ENCODE results near the gene PMP22. TPM values are rescaled to one million over a fixed set of nuclear protein-coding genes. Genes with fewer than 3 reads are reported as not detected.
A peak's percentile ranks its signal among the peaks of the same experiment; 100 is the strongest.

The PMP22 gene
- total and polyA plus RNA-seq, 4 donors, result 78.1 to 168 (median 138) TPM

GRCh38 chr17:15257258-15257788, 7.8 kb downstream of the PMP22 start:
- peak overlapping the region; percentile 34 to 66 for H3K27ac ChIP-seq (ENCODE audit: low read depth in 1 of 2, low read length in 1 of 2)
- no peak overlapping the region for H3K4me3 ChIP-seq
- peak; percentile 74 for TF ChIP-seq CTCF (IDR thresholded peaks at IDR 0.05; ENCODE audit: control extremely low read depth, extremely low read depth)
- no peaks in the 10 kb centered on the region for H3K27me3 ChIP-seq (ENCODE audit: control insufficient read depth in 3 of 3, insufficient read depth in 3 of 3, low read length in 2 of 3)
- H3K36me3 ChIP-seq (ENCODE audit: control insufficient read depth in 4 of 4, insufficient read depth in 4 of 4, low read length in 4 of 4), result peaks cover 17 to 57% (median 39%) of the 10 kb centered on the region in 4 donors
- peak; percentile 36 for ATAC-seq (ENCODE audit: insufficient read depth, low FRiP score)
- H3K9ac ChIP-seq (ENCODE audit: insufficient read depth in 1 of 2, low read length in 2 of 2), result no peak overlapping the region
- WGBS, 2 donors, result 0 to 1% methylated on average over 17 of the region's 17 CpGs
- peaks cover 4 to 36% (median 15%) of the 10 kb centered on the region in 5 donors for H3K4me1 ChIP-seq (ENCODE audit: control insufficient read depth in 5 of 5, insufficient read depth in 5 of 5, low read length in 5 of 5)
- DNase-seq, result peak; percentile 85 to 92 (median 89)
- H3K9me3 ChIP-seq (ENCODE audit: control insufficient read depth in 4 of 4, insufficient read depth in 3 of 4, low read length in 3 of 4), result no peaks in the 10 kb centered on the region

- H3K9ac ChIP-seq (ENCODE audit: insufficient read depth in 1 of 2, low read length in 2 of 2), result no peak overlapping the region
- peak overlapping the region in 1 of 2 donors; percentile 56 for H3K27ac ChIP-seq (ENCODE audit: low read depth in 1 of 2, low read length in 1 of 2)
- TF ChIP-seq CTCF (IDR thresholded peaks at IDR 0.05; ENCODE audit: control extremely low read depth, extremely low read depth), result no peak
- H3K4me3 ChIP-seq, result no peak overlapping the region
- DNase-seq (no peak), ATAC-seq (ENCODE audit: insufficient read depth, low FRiP score) (no peak)
- no peaks in the 10 kb centered on the region for H3K9me3 ChIP-seq (ENCODE audit: control insufficient read depth in 4 of 4, insufficient read depth in 3 of 4, low read length in 3 of 4)
- H3K36me3 ChIP-seq (ENCODE audit: control insufficient read depth in 4 of 4, insufficient read depth in 4 of 4, low read length in 4 of 4), result peaks cover 22 to 63% (median 42%) of the 10 kb centered on the region in 4 donors
- H3K4me1 ChIP-seq (ENCODE audit: control insufficient read depth in 5 of 5, insufficient read depth in 5 of 5, low read length in 5 of 5), result peaks cover 4 to 36% (median 18%) of the 10 kb centered on the region in 5 donors
- H3K27me3 ChIP-seq (ENCODE audit: control insufficient read depth in 3 of 3, insufficient read depth in 3 of 3, low read length in 2 of 3), result no peaks in the 10 kb centered on the region
- 44 to 45% methylated on average over 7 of the region's 7 CpGs for WGBS, 2 donors
Observed at GRCh38 chr17:15256689-15257088, 8.4 kb downstream of the PMP22 start.

- Histone ChIP-seq H3K36me3 (ENCODE audit: control insufficient read depth in 4 of 4, insufficient read depth in 4 of 4, low read length in 4 of 4) (peaks cover 24 to 71% (median 43%) of the 10 kb centered on the region in 4 donors), H3K9ac (ENCODE audit: insufficient read depth in 1 of 2, low read length in 2 of 2) (no peak overlapping the region), H3K27me3 (ENCODE audit: control insufficient read depth in 3 of 3, insufficient read depth in 3 of 3, low read length in 2 of 3) (no peaks in the 10 kb centered on the region), H3K4me1 (ENCODE audit: control insufficient read depth in 5 of 5, insufficient read depth in 5 of 5, low read length in 5 of 5) (peaks cover 4 to 36% (median 18%) of the 10 kb centered on the region in 5 donors), H3K4me3 (no peak overlapping the region), H3K9me3 (ENCODE audit: control insufficient read depth in 4 of 4, insufficient read depth in 3 of 4, low read length in 3 of 4) (no peaks in the 10 kb centered on the region), H3K27ac (ENCODE audit: low read depth in 1 of 2, low read length in 1 of 2) (peak overlapping the region; percentile 13 to 57)
- ATAC-seq (ENCODE audit: insufficient read depth, low FRiP score) (no peak), DNase-seq (no peak)
- 79 to 95% methylated on average over 13 of the region's 13 CpGs for WGBS, 2 donors
- no peak for TF ChIP-seq CTCF (IDR thresholded peaks at IDR 0.05; ENCODE audit: control extremely low read depth, extremely low read depth)
Observed at GRCh38 chr17:15255713-15256454, 9.2 kb downstream of the PMP22 start.

Data from lung (tissue), 12 donors.